ENCODE data around the gene ZNF865.

Gene ZNF865

GRCh38 chr19:55644842-55645511 lies 39.5 kb downstream of the ZNF865 start:
- DNase-seq (ENCODE audit: low read depth in 2 of 2): no peak

GRCh38 chr19:55645512-55645881 lies 40.0 kb downstream of the ZNF865 start:
- no peak for DNase-seq (ENCODE audit: low read depth in 2 of 2)

- DNase-seq (ENCODE audit: low read depth in 2 of 2): no peak
Observed at GRCh38 chr19:55646889-55647731, 41.7 kb downstream of the ZNF865 start.

- peak; percentile 49 to 54 for DNase-seq (ENCODE audit: low read depth in 2 of 2)
Observed at GRCh38 chr19:55647732-55648584, 42.5 kb downstream of the ZNF865 start, which contains the start of gene CCDC106. CCDC106 (plus strand) TSS chr19:55648212; CDS start chr19:55649047, 835 bp downstream.

GRCh38 chr19:55648585-55649267 lies 43.3 kb downstream of the ZNF865 start:
- no peak for DNase-seq (ENCODE audit: low read depth in 2 of 2)

- DNase-seq (ENCODE audit: low read depth in 2 of 2): no peak
Observed at GRCh38 chr19:55649268-55650125, 44.0 kb downstream of the ZNF865 start.

GRCh38 chr19:55650126-55650557 lies 44.7 kb downstream of the ZNF865 start:
- DNase-seq (ENCODE audit: low read depth in 2 of 2): no peak

GRCh38 chr19:55650602-55651230 lies 45.3 kb downstream of the ZNF865 start:
- DNase-seq (ENCODE audit: low read depth in 2 of 2): no peak

GRCh38 chr19:55651236-55651635 lies 45.8 kb downstream of the ZNF865 start:
- no peak for DNase-seq (ENCODE audit: low read depth in 2 of 2)

GRCh38 chr19:55652311-55653128 lies 47.1 kb downstream of the ZNF865 start:
- DNase-seq (ENCODE audit: low read depth in 2 of 2): no peak

- peak; percentile 98 for DNase-seq (ENCODE audit: low read depth in 2 of 2)
Observed at GRCh38 chr19:55653651-55654322, 48.3 kb downstream of the ZNF865 start.

- peak; percentile 98 to 99 for DNase-seq (ENCODE audit: low read depth in 2 of 2)
Observed at GRCh38 chr19:55654323-55654867, 48.9 kb downstream of the ZNF865 start.

- peak; percentile 73 to 78 for DNase-seq (ENCODE audit: low read depth in 2 of 2)
Observed at GRCh38 chr19:55654868-55655647, 49.6 kb downstream of the ZNF865 start, which contains the start of gene U2AF2. U2AF2 (plus strand) TSS chr19:55655035; CDS start chr19:55655105, 70 bp downstream.

- DNase-seq (ENCODE audit: low read depth in 2 of 2): no peak
Observed at GRCh38 chr19:55655648-55656040, 50.2 kb downstream of the ZNF865 start.

- DNase-seq (ENCODE audit: low read depth in 2 of 2): no peak
Observed at GRCh38 chr19:55656552-55656951, 51.1 kb downstream of the ZNF865 start.

- DNase-seq (ENCODE audit: low read depth in 2 of 2): no peak
Observed at GRCh38 chr19:55656988-55657747, 51.7 kb downstream of the ZNF865 start.

All from fibroblast of skin of left biceps (primary cell).